ENCODE results near the gene LRRC15.

- TF ChIP-seq CTCF (IDR thresholded peaks at IDR 0.05; ENCODE audit: insufficient read depth, low read length, poor library complexity, severe bottlenecking) (no peak), EZH2phosphoT487 (conservative IDR thresholded peaks at IDR 0.05; ENCODE audit: low read length) (no peak)
Observed at GRCh38 chr3:194348354-194348753, 21.2 kb downstream of the LRRC15 start.
